NOMO-1 treated with DMSO at 0.1 percent for 48 hours (cell line): ENCODE measurements around the gene NF1.

ENCODE experiments used
- DNase-seq: peaks from one replicate; lab custom pipeline; 2025; ENCODE audit not compliant: unreplicated experiment; lab: John Stamatoyannopoulos, UW

The NF1 gene

GRCh38 chr17:31289790-31290189 lies 195.0 kb downstream of the NF1 start:
- DNase-seq, result no peak

DNA sequence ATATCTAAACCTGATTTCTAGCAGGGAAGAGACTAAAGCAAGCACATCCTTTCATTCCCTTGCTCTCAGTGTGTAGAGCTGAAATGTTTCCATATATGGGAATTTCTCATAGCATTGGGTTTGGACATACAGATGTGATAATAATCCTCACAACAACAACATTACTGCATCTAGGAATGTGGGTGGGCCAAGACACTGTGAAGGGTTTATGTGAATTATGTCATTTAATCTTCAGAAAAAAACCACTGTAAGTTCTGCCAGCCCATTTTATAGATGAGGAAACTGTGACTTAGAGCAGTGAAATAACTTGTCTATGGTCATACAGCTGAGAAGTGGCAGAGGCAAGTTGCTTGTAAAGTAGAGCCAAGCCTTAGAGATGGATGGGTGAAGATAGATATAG lies 197.0 kb downstream of the NF1 start:
- DNase-seq, result no peak

DNA sequence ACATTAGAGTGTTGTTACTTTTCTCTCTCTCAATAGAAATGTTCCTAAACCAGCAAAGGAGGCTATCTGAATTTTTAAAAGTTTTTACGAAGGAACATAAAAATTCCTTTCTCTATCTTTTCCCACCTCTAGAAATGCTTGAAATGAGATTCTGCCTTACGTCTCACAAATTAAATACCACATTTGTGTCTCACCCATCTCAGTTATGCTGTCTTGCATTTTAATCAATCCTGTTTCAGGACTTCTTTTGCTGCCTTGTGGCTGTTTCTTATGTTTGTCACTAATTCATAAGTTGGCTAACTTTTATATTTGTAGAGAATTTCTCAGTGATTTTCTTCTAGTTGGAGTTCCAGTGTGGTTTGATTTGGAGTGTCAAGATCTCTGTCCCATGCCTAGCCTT lies 198.8 kb downstream of the NF1 start:
- no peak for DNase-seq

- DNase-seq, result no peak
Observed at GRCh38 chr17:31294231-31294630, 199.5 kb downstream of the NF1 start.

- DNase-seq, result peak; percentile 27
Observed at GRCh38 chr17:31294820-31295488, 200.2 kb downstream of the NF1 start.

DNA sequence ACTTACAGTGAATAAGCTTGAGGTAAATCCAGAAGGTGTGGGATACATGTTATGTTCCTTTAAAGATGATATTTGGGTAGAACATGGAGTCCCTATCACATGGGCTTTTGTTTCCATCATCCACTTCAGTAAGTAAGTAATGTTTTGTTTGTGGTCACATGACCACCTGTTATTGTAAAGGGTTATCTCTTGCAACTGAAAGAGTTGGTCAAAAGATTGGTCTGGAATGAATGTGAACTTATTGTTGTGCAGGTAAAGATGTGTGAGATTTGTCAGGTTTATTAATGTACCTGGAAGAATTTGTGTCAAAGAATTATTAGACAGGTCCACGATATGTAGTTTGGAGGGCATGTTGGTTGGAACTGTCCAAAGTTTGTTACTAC lies 200.7 kb downstream of the NF1 start:
- no peak for DNase-seq

DNA sequence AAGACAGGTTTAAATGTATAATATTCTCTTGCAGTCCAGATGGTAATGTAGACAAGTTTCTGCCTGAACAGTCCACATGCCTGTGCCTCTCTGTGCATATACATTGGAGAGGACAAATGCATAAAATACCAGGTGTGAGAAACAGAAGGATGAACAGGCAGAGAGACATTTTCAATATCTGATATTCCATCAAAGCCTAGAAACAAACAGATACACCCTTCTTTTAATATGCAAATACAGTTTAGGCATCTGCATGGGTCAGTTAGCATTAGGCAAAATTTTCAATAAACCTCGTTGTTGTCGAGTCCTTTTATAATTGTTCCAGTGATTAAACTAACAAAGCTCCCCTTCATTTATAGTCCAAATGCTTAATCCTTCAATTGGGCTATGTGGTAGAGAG lies 201.4 kb downstream of the NF1 start:
- DNase-seq, result no peak

- no peak for DNase-seq
Observed at GRCh38 chr17:31297090-31297489, 202.3 kb downstream of the NF1 start, which contains the start of gene OMG. Gene OMG, minus strand, starts transcription at chr17:31297239. Its CDS starts 908 bp downstream, at chr17:31296331.

DNA sequence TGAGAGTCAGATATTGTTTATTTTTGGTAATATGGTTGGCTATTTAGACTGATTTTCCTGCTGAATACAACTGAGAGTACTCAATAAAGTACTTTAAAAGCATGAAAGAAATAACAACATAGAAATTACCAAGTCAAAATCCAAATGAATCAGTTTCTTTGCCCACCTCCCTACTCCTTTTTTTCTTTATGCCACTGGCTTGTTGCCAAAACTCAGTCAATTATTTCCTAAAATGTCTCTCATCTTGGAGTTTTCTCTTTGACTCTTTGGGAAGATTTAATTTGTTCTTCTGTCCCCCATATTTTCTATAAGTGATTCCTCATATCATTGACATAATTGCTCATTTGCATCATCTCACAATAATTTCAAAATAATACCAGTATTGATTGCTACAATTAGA lies 204.8 kb downstream of the NF1 start:
- no peak for DNase-seq

- DNase-seq, result no peak
Observed at GRCh38 chr17:31307640-31308039, 212.9 kb downstream of the NF1 start.

GRCh38 chr17:31308372-31309334 lies 213.9 kb downstream of the NF1 start:
- DNase-seq, result peak; percentile 68

DNA sequence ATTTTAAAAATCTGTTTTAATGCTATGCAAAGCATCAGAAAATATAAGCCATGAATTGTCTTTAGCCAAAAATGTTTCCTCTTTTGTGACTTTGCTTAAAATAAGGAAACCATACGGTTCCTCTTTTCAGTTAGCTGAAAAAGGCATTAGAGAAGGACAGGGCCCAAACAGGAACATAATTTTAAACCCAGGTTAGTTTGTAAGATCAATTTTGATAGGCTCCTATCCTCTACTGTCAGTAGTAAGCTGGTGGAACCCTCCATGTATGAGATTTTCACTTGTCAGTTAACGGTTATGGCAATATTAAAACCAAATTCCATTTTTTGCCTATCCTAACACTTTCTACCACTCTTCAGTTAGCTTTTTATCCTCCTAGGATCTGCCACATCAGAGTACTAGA lies 214.8 kb downstream of the NF1 start:
- peak; percentile 94 for DNase-seq

GRCh38 chr17:31310260-31310659 lies 215.5 kb downstream of the NF1 start:
- peak; percentile 40 for DNase-seq

DNA sequence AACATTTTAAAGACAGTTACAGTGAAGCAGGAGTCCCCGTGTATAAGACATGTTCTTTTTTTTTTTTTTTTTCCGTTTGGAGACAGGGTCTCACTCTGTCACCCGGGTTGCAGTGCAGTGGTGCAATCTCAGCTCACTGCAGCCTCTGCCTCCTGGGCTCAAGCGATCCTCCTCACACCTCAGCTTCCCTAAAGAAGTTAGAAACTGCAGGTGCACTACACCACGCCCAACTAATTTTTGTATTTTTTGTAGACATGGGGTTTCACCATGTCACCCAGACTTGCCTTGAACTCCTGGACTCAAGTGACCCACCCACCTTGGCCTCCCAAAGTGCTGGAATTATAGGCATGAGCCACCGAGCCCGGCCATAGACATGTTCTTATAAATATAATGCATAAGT lies 216.1 kb downstream of the NF1 start:
- DNase-seq, result no peak

GRCh38 chr17:31311526-31311925 lies 216.7 kb downstream of the NF1 start:
- DNase-seq, result no peak

DNA sequence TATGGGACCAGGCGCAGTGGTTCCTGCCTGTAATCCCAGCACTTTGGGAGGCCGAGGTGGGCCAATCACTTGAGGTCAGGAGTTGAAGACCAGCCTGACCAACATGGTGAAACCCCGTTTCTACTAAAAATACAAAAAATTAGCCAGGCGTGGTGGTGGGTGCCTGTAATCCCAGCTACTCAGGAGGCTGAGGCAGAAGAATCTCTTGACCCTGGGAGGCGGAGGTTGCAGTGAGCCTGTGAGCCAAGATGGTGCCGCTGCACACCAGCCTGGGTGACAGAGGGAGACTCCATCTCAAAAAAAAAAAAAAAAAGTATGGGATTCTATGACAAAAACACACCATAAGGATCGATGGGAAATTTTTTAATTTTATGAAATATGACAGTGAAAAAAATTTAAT lies 217.4 kb downstream of the NF1 start:
- DNase-seq, result peak; percentile 24

GRCh38 chr17:31313982-31314781 lies 219.4 kb downstream of the NF1 start, which contains the start of gene EVI2B:
Gene EVI2B, minus strand, starts transcription at chr17:31314054. Its CDS starts 8,445 bp downstream, at chr17:31305609.
- peak; percentile 97 for DNase-seq

DNA sequence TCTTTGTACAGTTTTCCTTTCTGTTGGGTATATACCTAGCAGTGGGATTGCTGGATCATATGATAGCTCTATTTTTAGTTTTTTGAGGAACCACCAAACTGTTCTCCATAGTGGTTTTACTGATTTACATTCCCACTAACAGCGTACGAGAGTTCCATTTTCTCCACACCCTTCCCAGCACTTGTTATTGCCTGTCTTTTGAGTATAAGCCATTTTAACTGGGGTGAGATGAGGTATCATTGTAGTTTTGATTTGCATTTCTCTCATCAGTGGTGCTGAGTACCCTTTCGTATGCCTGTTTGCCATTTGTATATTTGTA lies 220.0 kb downstream of the NF1 start:
- DNase-seq, result no peak

- DNase-seq, result peak; percentile 89
Observed at GRCh38 chr17:31318298-31318801, 223.6 kb downstream of the NF1 start.

DNA sequence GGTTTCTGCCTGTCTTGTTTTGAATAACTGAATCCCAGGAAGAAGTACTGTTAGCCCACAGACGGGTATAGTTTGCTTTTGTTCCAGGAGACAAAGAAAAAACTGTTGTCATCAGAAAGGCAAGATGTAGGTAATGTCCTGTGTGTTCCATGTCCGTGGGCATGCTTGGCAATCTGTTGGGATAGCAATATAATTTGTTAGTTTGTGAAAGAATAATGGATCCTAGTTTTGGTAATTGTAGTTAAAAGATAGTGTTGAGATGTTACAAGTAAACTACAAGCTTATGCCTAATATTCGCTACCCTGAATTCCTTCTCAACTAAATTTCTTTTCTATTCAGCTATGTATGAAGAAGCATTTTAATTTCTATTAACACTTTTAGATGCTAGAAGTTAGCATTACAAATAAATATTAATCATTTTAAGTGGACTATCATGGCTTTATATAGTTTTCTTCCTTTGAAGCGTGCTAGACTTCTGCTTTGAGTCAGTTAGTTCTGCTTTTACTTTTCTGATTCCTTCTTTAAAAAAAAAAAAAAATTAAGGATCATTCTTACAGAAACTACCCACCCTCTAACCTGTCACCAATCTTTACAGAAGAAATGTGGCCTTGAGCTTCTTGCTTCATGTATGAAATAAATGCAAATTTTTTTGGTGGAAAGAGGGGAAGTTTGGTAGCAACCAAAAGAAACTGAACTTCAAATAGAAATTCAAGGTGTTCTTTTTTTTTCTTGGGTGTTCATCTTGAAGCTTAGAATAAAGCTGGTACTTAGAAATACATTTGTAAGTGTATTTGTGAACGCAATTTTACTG lies 224.3 kb downstream of the NF1 start:
- DNase-seq, result peak; percentile 81
